Epithelial cell of proximal tubule (primary cell): ENCODE results near the gene UBE3D. TPM values are rescaled to one million over a fixed set of nuclear protein-coding genes. Genes with fewer than 3 reads are reported as not detected.

Source experiments
- DNase-seq: peaks from one replicate; pipeline ENCODE4 v3.0.0-alpha.2; 2011; ENCODE audit warnings: low read depth
- H3K4me3 ChIP-seq: 2 replicates; pipeline ENCODE4 v1.5.1; 2011; ENCODE audit warnings: low read depth, mild to moderate bottlenecking, low read length
- CTCF ChIP-seq: conservative IDR thresholded peaks from 2 replicates; pipeline ENCODE4 v1.5.1; 2012; ENCODE audit warnings: low read depth, mild to moderate bottlenecking, low read length
- total RNA-seq: library from RNA; depleted of rRNA; stranded (reverse); fragments of >200 nt; gene quantifications from 2 replicates; pipeline ENCODE4 v1.2.3, GENCODE V29; 2015

UBE3D gene
- total RNA-seq, result 5.9 and 8.2 TPM in 2 replicates

- peak; percentile 81 for TF ChIP-seq CTCF
- DNase-seq, result no peak
- peak within 1 kb of the TSS; percentile 76 for H3K4me3 ChIP-seq
These were observed at the start of gene UBE3D for GRCh38 chr6:83065511-83066192. Gene UBE3D (minus strand): TSS chr6:83065841. CDS start chr6:83065718, 123 bp downstream.

GRCh38 chr6:83114164-83114563 is 48.5 kb upstream of the UBE3D start:
- no peak for DNase-seq
- TF ChIP-seq CTCF, result no peak
- no peak overlapping the region for H3K4me3 ChIP-seq

- no peak overlapping the region for H3K4me3 ChIP-seq
- no peak for TF ChIP-seq CTCF
- DNase-seq, result no peak
These were observed 47.6 kb upstream of the UBE3D start for GRCh38 chr6:83113258-83113657.

GRCh38 chr6:83108378-83108777 is 42.7 kb upstream of the UBE3D start:
- no peak for TF ChIP-seq CTCF
- DNase-seq, result no peak
- no peak overlapping the region for H3K4me3 ChIP-seq

GRCh38 chr6:83098589-83098988 is 32.9 kb upstream of the UBE3D start:
- DNase-seq, result no peak
- TF ChIP-seq CTCF, result no peak
- H3K4me3 ChIP-seq, result no peak overlapping the region

- H3K4me3 ChIP-seq, result no peak overlapping the region
- no peak for DNase-seq
- TF ChIP-seq CTCF, result no peak
These were observed 32.0 kb upstream of the UBE3D start for GRCh38 chr6:83097675-83098074.

- no peak overlapping the region for H3K4me3 ChIP-seq
- DNase-seq, result no peak
- TF ChIP-seq CTCF, result no peak
These were observed 31.6 kb upstream of the UBE3D start for GRCh38 chr6:83097204-83097603.
